OCI-LY3 (cell line): ENCODE measurements around the gene SYT8.
"Not testable (repeated sequence)": the region's sequence is repeated elsewhere in the genome, so short reads cannot be mapped to it uniquely, and the experiment has no call there.

Experiments
- H2AFZ ChIP-seq: fragments of 200-600, 300-600 bp; shearing (Covaris generic); 2 replicates; pipeline ENCODE4 v1.6.0; 2014; ENCODE audit warnings: antibody characterized with exemption, low read depth, low read length
- H3K27ac ChIP-seq: fragments of 200-600, 300-600 bp; sonication (generic); 2 replicates; pipeline ENCODE4 v1.5.1; 2014; ENCODE audit warnings: mild to moderate bottlenecking, low read length, moderate library complexity, mixed read lengths
- H3K27me3 ChIP-seq: fragments of 200-600, 300-600 bp; sonication (generic); 2 replicates; pipeline ENCODE4 v1.6.1; 2014; ENCODE audit warnings: low read depth, low read length, mixed read lengths
- H3K36me3 ChIP-seq: fragments of 200-600, 300-600 bp; sonication (generic); replicated peaks from 2 replicates; pipeline ENCODE3; 2014; ENCODE audit warnings: low read depth, low read length, mixed read lengths
- H3K4me1 ChIP-seq: fragments of 300-600, 200-600 bp; sonication (generic); 2 replicates; pipeline ENCODE4 v1.6.1; 2014; ENCODE audit warnings: low read length, mixed read lengths
- H3K4me2 ChIP-seq: fragments of 200-600, 300-600 bp; sonication (generic); 2 replicates; pipeline ENCODE4 v1.6.1; 2014; ENCODE audit warnings: low read length, mixed read lengths
- H3K4me3 ChIP-seq: fragments of 300-600, 200-600 bp; sonication (generic); 2 replicates; pipeline ENCODE4 v1.5.1; 2014; ENCODE audit warnings: antibody characterized with exemption, mild to moderate bottlenecking, low read length, moderate library complexity
- H3K79me2 ChIP-seq: fragments of 300-600, 200-600 bp; shearing (Covaris generic); 2 replicates; pipeline ENCODE4 v1.6.1; 2014; ENCODE audit warnings: mild to moderate bottlenecking, low read length, mixed read lengths
- H3K9ac ChIP-seq: fragments of 300-600, 200-600 bp; shearing (Covaris generic); 2 replicates; pipeline ENCODE4 v1.6.0; 2014; ENCODE audit warnings: mild to moderate bottlenecking, low read length, moderate library complexity
- H3K9me3 ChIP-seq: fragments of 200-600, 300-600 bp; shearing (Covaris generic); 2 replicates; pipeline ENCODE4 v1.6.1; 2014; ENCODE audit warnings: low read length, mixed read lengths; ENCODE audit not compliant: insufficient read depth
- H4K20me1 ChIP-seq: fragments of 200-600, 300-600 bp; sonication (generic); 2 replicates; pipeline ENCODE4 v1.6.1; 2016; ENCODE audit warnings: low read length, mixed read lengths; ENCODE audit not compliant: insufficient read depth
- EZH2phosphoT487 ChIP-seq: fragments of 200-600 bp; shearing (Covaris generic); IDR thresholded peaks from 2 replicates; pipeline ENCODE4 v1.6.1; 2018; ENCODE audit warnings: antibody characterized with exemption, mixed run types, low read depth
- TF ChIP-seq, protein P1 (sequence below): fragments of 200-600, 300-600 bp; sonication (generic); IDR thresholded peaks from 2 replicates; pipeline ENCODE4 v1.5.1; 2014; ENCODE audit warnings: antibody characterized with exemption, low read length, low read depth

SYT8 gene

DNA sequence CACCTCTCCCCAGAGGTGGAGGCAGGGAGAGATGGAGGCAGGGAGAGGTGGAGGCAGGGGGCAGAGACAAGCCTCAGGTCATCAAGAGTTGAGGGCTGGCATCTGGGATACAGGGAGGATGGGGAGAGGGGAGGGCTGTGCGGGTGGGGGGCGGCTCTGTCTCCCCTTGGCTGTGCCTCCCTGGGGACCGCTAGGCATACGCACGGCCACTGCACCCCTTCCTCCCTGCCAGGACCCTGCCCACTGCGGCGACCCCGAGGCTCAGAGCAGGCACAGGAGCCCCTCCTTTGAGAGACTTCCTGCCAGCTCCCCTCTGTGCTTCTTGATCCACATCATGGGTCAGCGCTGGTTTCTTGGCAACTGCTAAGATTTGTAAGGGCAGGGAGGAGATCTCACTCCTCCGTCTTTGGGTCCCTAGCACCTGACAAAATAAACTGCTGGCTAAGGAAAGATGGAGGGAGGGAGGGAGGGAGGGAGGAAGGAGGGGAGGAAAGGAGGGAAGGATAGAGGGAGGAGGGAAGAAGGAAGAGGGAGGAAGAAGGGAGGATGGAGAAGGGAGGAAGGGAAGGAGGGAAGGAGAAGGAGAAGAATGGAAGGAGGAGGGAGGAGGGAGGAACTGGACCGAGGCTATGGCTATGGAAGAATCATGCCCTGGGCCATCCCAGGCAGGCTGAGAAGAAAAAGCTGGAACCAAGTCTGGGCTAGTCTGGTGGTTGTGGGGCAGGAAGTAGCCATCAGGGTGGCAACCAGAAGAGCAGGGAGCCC is 38.4 kb downstream of the SYT8 start:
- Histone ChIP-seq H3K4me3 (no peak overlapping the region), H3K27ac (no peak overlapping the region), H3K9ac (no peak overlapping the region), H2AFZ (no peak overlapping the region), H3K4me1 (peaks cover 19% of the 10 kb centered on the region), H4K20me1 (peaks cover 97% of the 10 kb centered on the region), H3K36me3 (peaks cover 6% of the 10 kb centered on the region), H3K9me3 (no peaks in the 10 kb centered on the region), H3K27me3 (0 out of 2 replicates have a peak, but pooled peaks cover 4% of the 10 kb centered on the region), H3K79me2 (peaks cover 8% of the 10 kb centered on the region; the same call in 1 of the 2 replicates), H3K4me2 (no peak overlapping the region)
- no peak for TF ChIP-seq EZH2phosphoT487
- TF ChIP-seq, protein P1, sequence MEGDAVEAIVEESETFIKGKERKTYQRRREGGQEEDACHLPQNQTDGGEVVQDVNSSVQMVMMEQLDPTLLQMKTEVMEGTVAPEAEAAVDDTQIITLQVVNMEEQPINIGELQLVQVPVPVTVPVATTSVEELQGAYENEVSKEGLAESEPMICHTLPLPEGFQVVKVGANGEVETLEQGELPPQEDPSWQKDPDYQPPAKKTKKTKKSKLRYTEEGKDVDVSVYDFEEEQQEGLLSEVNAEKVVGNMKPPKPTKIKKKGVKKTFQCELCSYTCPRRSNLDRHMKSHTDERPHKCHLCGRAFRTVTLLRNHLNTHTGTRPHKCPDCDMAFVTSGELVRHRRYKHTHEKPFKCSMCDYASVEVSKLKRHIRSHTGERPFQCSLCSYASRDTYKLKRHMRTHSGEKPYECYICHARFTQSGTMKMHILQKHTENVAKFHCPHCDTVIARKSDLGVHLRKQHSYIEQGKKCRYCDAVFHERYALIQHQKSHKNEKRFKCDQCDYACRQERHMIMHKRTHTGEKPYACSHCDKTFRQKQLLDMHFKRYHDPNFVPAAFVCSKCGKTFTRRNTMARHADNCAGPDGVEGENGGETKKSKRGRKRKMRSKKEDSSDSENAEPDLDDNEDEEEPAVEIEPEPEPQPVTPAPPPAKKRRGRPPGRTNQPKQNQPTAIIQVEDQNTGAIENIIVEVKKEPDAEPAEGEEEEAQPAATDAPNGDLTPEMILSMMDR, result no peak

DNA sequence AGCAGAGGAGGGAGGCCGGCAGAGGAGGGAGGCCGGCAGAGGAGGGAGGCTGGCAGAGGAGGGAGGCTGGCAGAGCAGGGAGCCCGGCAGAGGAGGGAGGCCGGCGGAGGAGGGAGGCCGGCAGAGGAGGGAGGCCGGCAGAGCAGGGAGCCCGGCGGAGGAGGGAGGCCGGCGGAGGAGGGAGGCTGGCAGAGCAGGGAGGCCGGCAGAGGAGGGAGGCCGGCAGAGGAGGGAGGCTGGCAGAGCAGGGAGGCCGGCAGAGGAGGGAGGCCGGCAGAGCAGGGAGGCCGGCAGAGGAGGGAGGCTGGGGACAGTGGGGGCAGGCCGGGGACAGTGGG is 39.0 kb downstream of the SYT8 start:
- not testable (repeated sequence) for H3K4me3 ChIP-seq, H2AFZ ChIP-seq, H3K9ac ChIP-seq, H3K79me2 ChIP-seq, H3K36me3 ChIP-seq, H3K4me2 ChIP-seq, H3K9me3 ChIP-seq, H3K27ac ChIP-seq, H3K27me3 ChIP-seq
- Histone ChIP-seq H3K4me1 (peaks cover 13% of the 10 kb centered on the region), H4K20me1 (peaks cover 97% of the 10 kb centered on the region)

DNA sequence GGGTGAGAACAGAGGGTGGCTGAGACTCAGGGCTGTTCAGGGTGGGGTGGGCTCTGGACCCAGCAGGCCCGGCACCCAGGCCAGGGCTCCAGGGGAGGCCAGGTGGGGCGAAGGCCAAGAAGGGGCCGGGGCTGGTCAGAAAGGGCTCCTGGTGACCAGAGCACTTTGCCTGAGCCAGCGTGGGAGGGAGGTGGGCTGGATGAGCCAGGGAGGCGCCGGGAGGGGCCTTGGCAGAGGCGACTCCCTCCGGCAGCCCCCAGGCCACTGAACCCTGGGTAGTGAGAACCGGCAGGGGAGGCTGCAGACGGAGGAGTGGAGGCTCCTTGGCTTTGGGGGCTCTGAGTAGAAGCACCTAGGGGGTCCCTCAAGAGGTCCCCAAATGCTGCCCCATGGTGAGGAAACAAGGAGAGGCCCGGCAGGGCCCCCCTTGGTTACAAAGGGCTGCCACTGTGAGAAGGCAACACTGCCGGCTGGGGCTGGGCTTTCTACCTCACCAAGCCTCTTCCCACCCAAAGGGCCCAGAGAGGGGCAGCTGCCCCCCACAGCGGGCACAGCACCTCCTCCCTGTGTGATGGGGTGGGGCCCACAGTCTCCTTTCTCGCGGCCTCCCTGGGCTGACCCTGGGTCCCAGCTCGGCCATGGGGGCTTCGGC is 39.8 kb downstream of the SYT8 start:
- not testable (repeated sequence) for H2AFZ ChIP-seq, H3K27ac ChIP-seq, H3K79me2 ChIP-seq, H3K36me3 ChIP-seq, H3K4me3 ChIP-seq, H3K27me3 ChIP-seq, H3K9me3 ChIP-seq, H3K4me1 ChIP-seq, H3K4me2 ChIP-seq, H3K9ac ChIP-seq
- peaks cover 97% of the 10 kb centered on the region for H4K20me1 ChIP-seq

DNA sequence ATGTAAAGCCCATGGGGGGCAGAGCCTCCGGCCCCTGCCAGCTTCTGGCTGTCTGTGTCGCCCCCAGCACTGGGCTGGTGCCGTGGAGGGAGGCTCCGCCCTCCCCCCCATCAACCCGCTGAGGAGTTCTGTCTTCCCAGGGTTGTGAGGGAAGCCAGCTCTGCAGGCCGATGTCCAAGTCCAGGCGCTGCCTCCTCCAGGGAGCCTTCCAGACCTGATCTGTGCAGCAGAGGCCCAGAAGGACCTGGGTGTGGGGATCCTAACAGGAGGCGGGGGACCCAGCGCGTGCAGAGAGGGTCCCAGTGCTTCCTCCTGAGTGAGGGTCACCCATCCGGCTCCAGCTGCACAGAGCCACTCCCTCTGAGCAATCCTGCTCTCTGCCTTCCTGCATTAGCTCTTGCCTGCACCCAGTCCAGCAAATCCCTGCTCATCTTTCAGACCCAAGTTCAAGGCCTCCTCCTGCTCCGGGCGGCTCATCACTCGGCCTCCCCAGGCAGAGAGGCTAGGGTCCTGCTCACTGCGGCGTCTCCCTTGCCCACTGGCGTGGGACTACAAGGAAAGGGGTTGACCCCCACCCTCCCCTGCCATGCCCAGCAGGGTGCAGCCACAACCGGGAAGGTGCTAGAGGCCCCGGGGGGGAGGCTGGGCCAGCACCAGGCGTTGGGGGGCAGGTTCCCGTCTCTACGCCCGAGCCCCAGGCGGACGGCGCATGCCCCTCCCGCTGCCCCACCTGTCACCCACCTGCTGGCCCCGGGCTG is 40.5 kb downstream of the SYT8 start:
- no peaks in the 10 kb centered on the region for H3K4me1 ChIP-seq
- H3K36me3 ChIP-seq, result peaks cover 14% of the 10 kb centered on the region
- no peaks in the 10 kb centered on the region for H3K9me3 ChIP-seq
- H3K79me2 ChIP-seq, result peaks cover 8% of the 10 kb centered on the region; the same call in 1 of the 2 replicates
- no peak overlapping the region for H3K4me3 ChIP-seq
- no peak overlapping the region for H3K4me2 ChIP-seq
- H3K27me3 ChIP-seq, result 0 out of 2 replicates have a peak, but pooled peaks cover 3% of the 10 kb centered on the region
- H3K9ac ChIP-seq, result no peak overlapping the region
- peaks cover 97% of the 10 kb centered on the region for H4K20me1 ChIP-seq
- no peak overlapping the region for H2AFZ ChIP-seq
- TF ChIP-seq EZH2phosphoT487, result no peak
- TF ChIP-seq, protein P1, result no peak
- H3K27ac ChIP-seq, result no peak overlapping the region

DNA sequence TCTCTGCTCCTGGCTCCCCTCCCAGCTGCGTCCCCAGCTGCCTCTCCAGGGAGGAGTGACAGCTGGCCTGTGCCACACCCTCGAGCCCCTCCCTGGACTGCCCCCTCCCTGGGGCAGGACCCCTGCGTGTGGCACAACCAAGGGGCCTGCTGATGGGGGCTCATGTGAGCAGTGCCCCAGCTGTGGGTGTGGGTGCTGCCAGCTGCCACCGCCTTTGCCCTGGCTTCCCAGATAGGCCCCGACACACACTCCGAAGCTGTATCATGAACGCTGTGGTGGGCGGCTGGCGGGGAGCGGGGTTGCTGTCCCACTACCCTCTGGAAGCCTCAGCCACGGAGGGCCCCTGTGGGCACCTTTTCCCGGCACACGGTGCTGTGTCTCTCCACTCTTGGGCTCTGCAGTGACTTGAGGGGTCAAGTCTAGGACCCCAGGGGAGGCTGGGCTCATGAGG is 41.1 kb downstream of the SYT8 start:
- not testable (repeated sequence) for H2AFZ ChIP-seq, H3K27ac ChIP-seq, H3K36me3 ChIP-seq, H3K79me2 ChIP-seq, H3K9me3 ChIP-seq, H3K4me2 ChIP-seq, H3K4me3 ChIP-seq, H3K27me3 ChIP-seq, H3K9ac ChIP-seq, H3K4me1 ChIP-seq
- peaks cover 97% of the 10 kb centered on the region for H4K20me1 ChIP-seq
